BLaER1 (cell line): Measurements from ENCODE around the gene TPRN.
"Not testable (repeated sequence)": the region's sequence is repeated elsewhere in the genome, so short reads cannot be mapped to it uniquely, and the experiment has no call there.

ENCODE experiments used
- H3K27ac ChIP-seq: shearing (Covaris generic); formaldehyde crosslinking; 2 replicates; pipeline ENCODE4 v1.8.1; 2022
- H3K27me3 ChIP-seq: shearing (Covaris generic); formaldehyde crosslinking; 2 replicates; pipeline ENCODE4 v1.8.1; 2022
- H3K36me3 ChIP-seq: shearing (Covaris generic); formaldehyde crosslinking; 2 replicates; pipeline ENCODE4 v1.8.1; 2022
- H3K4me1 ChIP-seq: shearing (Covaris generic); formaldehyde crosslinking; 2 replicates; pipeline ENCODE4 v1.8.1; 2022
- H3K4me2 ChIP-seq: shearing (Covaris generic); formaldehyde crosslinking; 2 replicates; pipeline ENCODE4 v1.8.1; 2022
- H3K4me3 ChIP-seq: shearing (Covaris generic); formaldehyde crosslinking; 2 replicates; pipeline ENCODE4 v1.8.1; 2022
- H3K9ac ChIP-seq: shearing (Covaris generic); formaldehyde crosslinking; 2 replicates; pipeline ENCODE4 v1.8.1; 2022
- H3K9me3 ChIP-seq: shearing (Covaris generic); formaldehyde crosslinking; 2 replicates; pipeline ENCODE4 v1.8.1; 2022
- H4K20me1 ChIP-seq: shearing (Covaris generic); formaldehyde crosslinking; 2 replicates; pipeline ENCODE4 v1.8.1; 2022
- Cebpa-rat ChIP-seq: shearing (Covaris generic); IDR thresholded peaks from 2 replicates; pipeline ENCODE4 v1.8.1; 2022

The TPRN gene, protein sequence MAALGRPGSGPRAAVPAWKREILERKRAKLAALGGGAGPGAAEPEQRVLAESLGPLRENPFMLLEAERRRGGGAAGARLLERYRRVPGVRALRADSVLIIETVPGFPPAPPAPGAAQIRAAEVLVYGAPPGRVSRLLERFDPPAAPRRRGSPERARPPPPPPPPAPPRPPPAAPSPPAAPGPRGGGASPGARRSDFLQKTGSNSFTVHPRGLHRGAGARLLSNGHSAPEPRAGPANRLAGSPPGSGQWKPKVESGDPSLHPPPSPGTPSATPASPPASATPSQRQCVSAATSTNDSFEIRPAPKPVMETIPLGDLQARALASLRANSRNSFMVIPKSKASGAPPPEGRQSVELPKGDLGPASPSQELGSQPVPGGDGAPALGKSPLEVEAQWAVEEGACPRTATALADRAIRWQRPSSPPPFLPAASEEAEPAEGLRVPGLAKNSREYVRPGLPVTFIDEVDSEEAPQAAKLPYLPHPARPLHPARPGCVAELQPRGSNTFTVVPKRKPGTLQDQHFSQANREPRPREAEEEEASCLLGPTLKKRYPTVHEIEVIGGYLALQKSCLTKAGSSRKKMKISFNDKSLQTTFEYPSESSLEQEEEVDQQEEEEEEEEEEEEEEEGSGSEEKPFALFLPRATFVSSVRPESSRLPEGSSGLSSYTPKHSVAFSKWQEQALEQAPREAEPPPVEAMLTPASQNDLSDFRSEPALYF

DNA sequence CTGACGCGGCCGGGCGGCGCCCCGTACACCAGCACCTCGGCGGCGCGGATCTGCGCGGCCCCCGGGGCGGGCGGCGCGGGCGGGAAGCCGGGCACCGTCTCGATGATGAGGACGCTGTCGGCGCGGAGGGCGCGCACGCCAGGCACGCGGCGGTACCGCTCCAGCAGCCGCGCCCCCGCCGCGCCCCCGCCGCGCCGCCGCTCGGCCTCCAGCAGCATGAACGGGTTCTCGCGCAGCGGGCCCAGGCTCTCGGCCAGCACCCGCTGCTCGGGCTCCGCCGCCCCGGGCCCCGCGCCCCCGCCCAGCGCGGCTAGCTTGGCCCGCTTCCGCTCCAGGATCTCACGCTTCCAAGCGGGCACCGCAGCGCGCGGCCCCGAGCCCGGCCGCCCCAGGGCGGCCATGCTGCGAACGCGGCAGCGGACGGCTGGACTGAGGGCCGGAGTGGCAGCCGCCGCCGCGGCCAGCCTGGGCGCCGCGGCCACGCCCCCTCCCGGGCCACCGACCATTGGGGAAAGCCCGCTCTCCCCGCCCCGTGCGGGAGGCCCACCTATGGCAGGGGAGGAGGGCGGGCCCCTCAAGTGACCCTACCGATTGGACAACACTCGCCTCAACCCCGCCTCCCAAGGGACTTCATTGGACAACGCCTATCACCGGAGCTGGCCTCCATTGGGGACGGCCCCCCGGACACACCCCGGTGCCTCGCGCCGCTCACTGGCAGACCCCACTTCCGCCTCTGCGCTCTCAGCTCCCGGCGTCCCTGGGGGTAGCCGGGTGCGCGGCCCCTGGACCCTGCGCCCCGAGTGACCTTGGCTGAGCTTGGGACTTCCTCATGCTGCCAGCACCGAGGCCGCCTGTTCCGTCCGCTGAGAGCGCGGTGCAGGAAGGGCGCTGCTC lies at the start of gene TPRN:
TSS of gene TPRN (minus strand) at position 431 of the 894 bp plus-strand sequence. CDS start at position 401, 30 bp downstream.
- Histone ChIP-seq H3K4me1 (peaks cover 69% of the 10 kb centered on the region), H3K4me2 (peak within 1 kb of the TSS; percentile 100), H3K9me3 (no peaks in the 10 kb centered on the region), H3K27me3 (peaks cover 4% of the 10 kb centered on the region; the same call in 1 of the 2 replicates), H3K27ac (peak within 1 kb of the TSS; percentile 83), H3K9ac (peak within 1 kb of the TSS; percentile 86), H4K20me1 (peaks cover 81% of the 10 kb centered on the region), H3K4me3 (peak within 1 kb of the TSS; percentile 88), H3K36me3 (no peaks in the 10 kb centered on the region; the same call in 1 of the 2 replicates)
- no peak for TF ChIP-seq Cebpa-rat

DNA sequence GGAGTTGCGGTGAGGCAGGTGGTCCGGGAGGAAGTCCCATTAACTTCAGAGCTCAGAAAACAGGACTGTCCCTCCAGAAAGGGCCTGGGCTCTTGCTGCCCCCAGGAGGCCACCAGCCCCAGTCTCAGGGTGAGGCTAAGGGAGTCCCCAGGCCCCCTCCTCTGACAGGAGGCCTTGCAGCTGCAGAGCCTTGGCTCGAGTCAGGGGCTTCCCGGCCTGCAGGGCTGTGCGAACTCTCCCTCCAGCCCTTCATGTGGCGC lies 47.3 kb upstream of the TPRN start:
- Histone ChIP-seq H3K4me1 (peaks cover 66% of the 10 kb centered on the region), H4K20me1 (peaks cover 33% of the 10 kb centered on the region)

DNA sequence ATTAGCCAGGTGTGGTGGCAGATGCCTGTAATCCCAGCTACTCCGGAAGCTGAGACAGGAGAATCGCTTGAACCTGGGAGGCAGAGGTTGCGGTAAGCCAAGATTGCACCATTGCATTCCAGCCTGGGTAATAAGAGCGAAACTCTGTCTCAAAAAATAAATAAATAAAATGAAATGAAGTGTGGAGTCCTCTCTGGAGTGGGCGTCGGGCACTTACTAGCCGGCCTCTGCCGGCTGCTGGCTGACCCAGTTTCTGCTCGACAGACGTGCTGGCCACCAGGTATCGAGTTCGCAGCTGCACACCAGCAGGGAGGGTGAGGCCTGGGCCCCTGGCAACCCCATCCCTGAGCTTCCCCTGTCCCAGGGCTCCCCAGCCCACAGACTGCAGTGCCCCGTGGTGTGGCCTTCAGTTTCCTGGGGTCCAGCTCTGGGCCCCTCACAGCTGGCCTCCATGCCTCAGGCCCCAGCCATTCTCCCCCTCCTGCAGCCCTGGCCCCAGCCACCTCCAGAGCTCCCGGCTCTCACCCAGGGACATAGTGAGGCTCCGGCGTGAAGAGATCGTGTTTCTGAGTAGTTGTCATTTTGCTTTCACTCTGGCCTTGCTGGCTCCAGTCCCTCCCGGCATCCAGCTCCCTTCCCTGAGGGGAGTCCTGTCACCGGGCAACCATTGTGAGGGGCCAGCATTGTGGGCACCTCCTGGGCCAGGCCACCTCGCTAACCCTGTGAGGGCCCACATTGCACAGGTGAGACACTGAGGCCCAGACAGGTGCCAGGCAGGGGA lies 46.8 kb upstream of the TPRN start:
- Histone ChIP-seq H3K4me2 (0 out of 2 replicates have a peak overlapping the region, but pooled peaks have one; percentile 99), H3K4me3 (no peak overlapping the region), H3K36me3 (peaks cover 21% of the 10 kb centered on the region), H4K20me1 (peaks cover 38% of the 10 kb centered on the region), H3K9me3 (no peaks in the 10 kb centered on the region), H3K27me3 (no peaks in the 10 kb centered on the region), H3K27ac (no peak overlapping the region), H3K4me1 (peaks cover 67% of the 10 kb centered on the region), H3K9ac (no peak overlapping the region)
- no peak for TF ChIP-seq Cebpa-rat

More for the DNA sequence above, 47.3 kb upstream of the TPRN start:
- Histone ChIP-seq H3K4me2 (0 out of 2 replicates have a peak overlapping the region, but pooled peaks have one; percentile 8), H3K9ac (no peak overlapping the region), H3K27ac (no peak overlapping the region), H3K36me3 (peaks cover 15% of the 10 kb centered on the region), H3K4me3 (no peak overlapping the region), H3K27me3 (no peaks in the 10 kb centered on the region), H3K9me3 (no peaks in the 10 kb centered on the region)
- TF ChIP-seq Cebpa-rat: no peak

DNA sequence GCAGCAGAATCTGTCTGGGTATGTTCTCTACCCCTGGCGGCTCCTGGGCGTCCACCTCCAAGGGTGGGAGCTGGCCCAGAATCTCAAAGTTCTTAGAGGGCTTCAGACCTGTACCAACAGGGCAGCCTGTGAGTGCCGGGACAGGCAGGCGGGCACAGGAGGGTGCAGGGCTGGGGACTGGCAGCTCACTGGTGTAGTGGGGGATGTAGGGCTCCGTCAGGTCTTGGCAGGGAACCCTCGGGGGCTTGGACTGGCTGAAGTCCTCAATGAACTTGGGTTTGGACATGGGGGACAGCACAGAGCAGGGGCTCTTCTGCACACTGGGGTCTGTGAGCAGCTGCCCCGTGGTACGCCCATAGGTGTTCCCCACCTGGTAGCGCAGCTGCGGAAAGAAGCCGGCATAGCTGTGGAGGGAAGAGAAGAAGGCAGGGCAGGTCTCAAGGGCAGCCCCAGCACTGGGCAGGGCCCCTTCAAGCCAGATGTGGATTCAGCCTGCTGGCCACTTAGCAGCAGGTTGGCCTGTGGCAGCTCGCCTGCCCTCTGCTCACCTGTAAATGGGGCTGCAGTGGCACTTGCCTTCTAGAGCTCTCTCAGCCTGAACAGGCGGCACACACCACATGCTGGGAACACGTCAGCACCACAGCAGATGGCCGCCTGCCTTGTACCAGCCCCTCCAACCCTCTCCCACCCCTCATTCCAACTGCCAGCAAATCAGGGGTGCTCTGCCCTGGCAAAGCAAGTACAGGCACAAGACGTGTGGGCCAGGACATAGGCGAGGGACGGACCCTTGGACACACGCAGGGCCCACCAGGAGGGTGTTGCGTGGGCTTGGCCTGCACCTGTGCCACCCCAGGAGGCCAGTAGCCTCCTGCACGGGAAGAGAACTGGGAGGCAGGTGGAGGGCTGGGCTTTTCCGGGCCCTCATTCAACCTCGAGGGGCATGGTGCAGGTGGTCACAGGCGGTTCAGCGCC lies 45.2 kb upstream of the TPRN start:
- Histone ChIP-seq H3K27me3 (no peaks in the 10 kb centered on the region), H3K4me1 (peaks cover 67% of the 10 kb centered on the region), H3K4me2 (peak overlapping the region; percentile 99), H3K9ac (peak overlapping the region; percentile 38; the same call in 1 of the 2 replicates), H3K36me3 (peaks cover 28% of the 10 kb centered on the region), H3K4me3 (no peak overlapping the region), H3K27ac (0 out of 2 replicates have a peak overlapping the region, but pooled peaks have one; percentile 6), H3K9me3 (no peaks in the 10 kb centered on the region), H4K20me1 (peaks cover 47% of the 10 kb centered on the region)
- no peak for TF ChIP-seq Cebpa-rat

DNA sequence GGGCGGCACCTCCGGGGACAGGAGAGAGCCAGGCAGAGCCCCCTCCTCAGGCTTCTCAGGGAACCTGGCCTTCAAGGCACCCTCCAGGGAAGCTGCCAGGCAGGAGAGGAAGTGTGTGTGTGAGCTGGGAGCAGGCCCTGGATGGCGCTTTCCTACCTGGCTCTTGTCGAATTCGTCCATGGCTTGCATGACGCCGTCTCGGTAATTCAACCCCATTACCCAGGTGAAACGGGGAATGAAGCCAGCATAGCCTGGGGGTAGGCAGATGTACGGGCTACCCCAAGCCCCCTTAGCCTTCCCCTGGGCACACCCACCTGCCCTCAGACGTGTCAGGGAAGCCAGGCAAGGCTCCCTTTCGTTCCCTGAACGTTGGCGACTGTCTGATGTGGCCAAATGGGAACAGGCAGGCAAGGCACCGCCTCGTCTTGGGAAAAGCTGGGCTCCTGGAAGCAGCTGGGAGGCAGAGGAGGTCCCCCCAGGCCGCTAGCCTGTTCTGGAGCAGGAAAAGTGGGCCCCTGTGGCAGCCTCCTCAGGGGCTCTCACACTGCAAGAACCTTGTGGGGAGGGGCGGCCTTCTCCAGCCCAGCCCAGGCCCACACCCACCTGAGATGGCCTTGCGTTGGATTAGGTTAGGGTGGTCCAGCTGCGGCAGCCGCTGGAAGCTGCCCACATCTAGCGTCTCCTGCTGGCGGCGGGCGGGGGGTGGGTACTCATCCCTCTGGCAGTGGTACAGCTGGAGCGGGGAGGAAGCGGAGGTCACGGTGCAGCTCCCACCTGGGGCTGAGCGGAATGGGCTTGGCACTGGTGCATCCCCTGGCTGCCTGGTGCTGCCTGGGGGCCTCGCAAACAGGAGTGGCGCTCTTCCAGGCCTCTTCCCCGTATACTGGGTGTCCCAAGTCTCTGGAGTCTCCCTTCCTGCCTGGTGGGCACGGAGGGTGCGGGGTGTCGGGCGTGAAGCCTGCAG lies 44.2 kb upstream of the TPRN start:
- H4K20me1 ChIP-seq: peaks cover 47% of the 10 kb centered on the region
- peak overlapping the region; percentile 38 for H3K9ac ChIP-seq
- peak overlapping the region; percentile 99 for H3K4me2 ChIP-seq
- H3K4me1 ChIP-seq: peaks cover 65% of the 10 kb centered on the region
- H3K9me3 ChIP-seq: no peaks in the 10 kb centered on the region
- H3K27ac ChIP-seq: peak overlapping the region; percentile 27; the same call in 1 of the 2 replicates
- peaks cover 28% of the 10 kb centered on the region for H3K36me3 ChIP-seq
- H3K4me3 ChIP-seq: no peak overlapping the region
- no peak for TF ChIP-seq Cebpa-rat
- H3K27me3 ChIP-seq: no peaks in the 10 kb centered on the region

DNA sequence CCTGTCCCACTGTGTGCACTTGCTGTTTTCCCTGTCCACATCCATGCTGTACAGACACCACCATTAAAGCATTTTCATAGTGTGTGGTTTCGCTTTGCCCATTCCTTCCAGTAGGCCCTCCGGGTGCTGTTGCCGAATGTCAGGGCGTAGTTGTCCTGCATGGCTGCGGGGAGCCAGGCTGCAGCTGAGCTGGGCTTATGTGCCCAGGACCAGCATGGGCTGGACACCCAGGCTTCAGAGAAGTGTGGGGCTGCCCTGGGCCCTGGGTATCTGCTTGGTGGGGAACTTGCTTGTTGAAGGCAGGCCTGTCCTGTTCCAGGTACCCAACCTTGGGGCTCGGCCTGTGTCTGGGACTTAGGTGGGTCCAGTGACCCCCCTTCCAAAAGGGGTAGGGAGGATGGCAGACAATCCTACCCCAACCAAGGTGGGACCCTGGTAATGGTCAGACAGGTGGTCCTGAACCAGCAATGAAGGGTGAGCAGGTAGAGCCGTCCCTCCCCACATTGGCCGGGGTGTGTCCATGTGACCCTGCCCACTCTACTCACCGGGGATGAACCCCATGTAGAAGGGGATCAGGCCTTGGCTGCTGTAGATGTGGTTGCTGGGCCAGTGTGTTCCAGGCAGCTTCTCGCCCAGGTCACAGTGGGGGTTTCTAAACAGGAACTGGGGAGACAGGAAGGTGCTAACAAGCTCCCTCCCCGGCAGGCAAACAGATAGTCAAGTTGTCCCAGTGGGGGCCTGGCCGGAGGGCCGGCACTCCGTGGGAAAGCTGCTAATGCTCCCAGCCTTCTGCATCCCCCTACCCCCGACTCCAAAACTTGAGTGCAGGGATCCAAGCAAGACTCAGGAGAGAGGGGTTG lies 43.3 kb upstream of the TPRN start:
- Histone ChIP-seq H3K27me3 (no peaks in the 10 kb centered on the region), H3K27ac (no peak overlapping the region), H3K36me3 (peaks cover 28% of the 10 kb centered on the region), H3K9me3 (no peaks in the 10 kb centered on the region), H3K4me3 (no peak overlapping the region; the same call in 1 of the 2 replicates), H4K20me1 (peaks cover 47% of the 10 kb centered on the region), H3K4me1 (peaks cover 74% of the 10 kb centered on the region), H3K9ac (peak overlapping the region; percentile 38; the same call in 1 of the 2 replicates), H3K4me2 (peak overlapping the region; percentile 99)
- no peak for TF ChIP-seq Cebpa-rat

DNA sequence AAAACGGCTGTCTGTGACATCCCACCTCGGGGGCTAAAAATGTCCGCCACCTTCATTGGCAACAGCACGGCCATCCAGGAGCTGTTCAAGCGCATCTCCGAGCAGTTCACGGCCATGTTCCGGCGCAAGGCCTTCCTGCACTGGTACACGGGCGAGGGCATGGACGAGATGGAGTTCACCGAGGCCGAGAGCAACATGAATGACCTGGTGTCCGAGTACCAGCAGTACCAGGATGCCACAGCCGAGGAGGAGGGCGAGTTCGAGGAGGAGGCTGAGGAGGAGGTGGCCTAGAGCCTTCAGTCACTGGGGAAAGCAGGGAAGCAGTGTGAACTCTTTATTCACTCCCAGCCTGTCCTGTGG lies 42.7 kb upstream of the TPRN start:
- Histone ChIP-seq H4K20me1 (peaks cover 47% of the 10 kb centered on the region), H3K4me3 (peak overlapping the region; percentile 96; the same call in 1 of the 2 replicates), H3K36me3 (peaks cover 28% of the 10 kb centered on the region), H3K4me1 (peaks cover 80% of the 10 kb centered on the region), H3K9ac (peak overlapping the region; percentile 96; the same call in 1 of the 2 replicates), H3K4me2 (peak overlapping the region; percentile 99)
- H3K27me3 ChIP-seq, H3K9me3 ChIP-seq, H3K27ac ChIP-seq: not testable (repeated sequence)
